SK-N-SH (cell line): ENCODE results near the gene CAMKMT. TPM values are rescaled to one million over a fixed set of nuclear protein-coding genes. Genes with fewer than 3 reads are reported as not detected.

ENCODE experiments used
- CTCF ChIA-PET: fragments of 300-600, 350-600 bp; formaldehyde crosslinking; extraction: SDS; loops from one replicate; lab custom pipeline; 2021; lab: Yijun Ruan, JAX
- POLR2A ChIA-PET: fragments of 350-600 bp; sonication (Branson Sonifier 250); formaldehyde crosslinking; extraction: SDS; loops from one replicate; lab custom pipeline; 2020; ENCODE audit warnings: antibody characterized with exemption, inconsistent platforms; lab: Yijun Ruan, JAX
- DNase-seq: peaks from one replicate; pipeline ENCODE4 v3.0.0; 2012
- H2AFZ ChIP-seq: fragments of 200-600 bp; sonication (generic); 2 replicates; pipeline ENCODE4 v1.8.1; 2016; ENCODE audit warnings: antibody characterized with exemption, mild to moderate bottlenecking, low read depth
- H3F3A ChIP-seq: fragments of 200-600 bp; sonication (generic); replicated peaks from 2 replicates; pipeline ENCODE3; 2016; ENCODE audit warnings: antibody characterized with exemption, mild to moderate bottlenecking; ENCODE audit not compliant: insufficient read depth
- H3K27ac ChIP-seq, 2 experiments: fragments of 200-500 bp in 1 of 2; fragments of 200-600 bp in 1 of 2; sonication (Bioruptor generic) in 1 of 2; sonication (generic), shearing (Covaris generic) in 1 of 2; 2 replicates each; pipeline versions ENCODE4 v1.5.1 to v1.6.1; 2014 to 2016; ENCODE audit warnings: low read depth in 2 of 2, inconsistent platforms in 1 of 2, low read length in 1 of 2, mild to moderate bottlenecking in 1 of 2, mixed read lengths in 1 of 2
- H3K27me3 ChIP-seq: fragments of 200-600 bp; sonication (generic), shearing (Covaris generic); 2 replicates; pipeline ENCODE4 v1.6.1; 2016; ENCODE audit warnings: mixed run types; ENCODE audit not compliant: insufficient read depth
- H3K36me3 ChIP-seq, 2 experiments: fragments of 200-500 bp in 1 of 2; fragments of 200-600 bp in 1 of 2; sonication (Bioruptor generic) in 1 of 2; sonication (generic) in 1 of 2; replicated peaks in 1 of 2; 2 replicates each; pipeline versions ENCODE3 to v1.5.1; 2014 to 2016; ENCODE audit warnings: low read length in 1 of 2, mild to moderate bottlenecking in 1 of 2; ENCODE audit not compliant: insufficient read depth in 2 of 2, control insufficient read depth in 1 of 2
- H3K4me1 ChIP-seq, 2 experiments: fragments of 200-500 bp in 1 of 2; fragments of 200-600 bp in 1 of 2; sonication (Bioruptor generic) in 1 of 2; sonication (generic), shearing (Covaris generic) in 1 of 2; 2 replicates each; pipeline versions ENCODE4 v1.5.1 to v1.6.1; 2014 to 2016; ENCODE audit warnings: low read depth in 1 of 2, low read length in 1 of 2, mixed run types in 1 of 2; ENCODE audit not compliant: insufficient read depth in 2 of 2, control insufficient read depth in 1 of 2
- H3K4me2 ChIP-seq: fragments of 200-600 bp; sonication (generic), shearing (Covaris generic); 2 replicates; pipeline ENCODE4 v1.6.1; 2017; ENCODE audit warnings: mixed run types
- H3K4me3 ChIP-seq, 2 experiments: fragments of 200-500 bp in 1 of 2; fragments of 200-600 bp in 1 of 2; sonication (Bioruptor generic) in 1 of 2; sonication (generic), shearing (Covaris generic) in 1 of 2; 2 replicates each; pipeline versions ENCODE4 v1.5.1 to v1.8.1; 2014 to 2016; ENCODE audit warnings: low read depth in 2 of 2, inconsistent platforms in 1 of 2, low read length in 1 of 2, mild to moderate bottlenecking in 1 of 2, mixed read lengths in 1 of 2, moderate library complexity in 1 of 2
- H3K79me2 ChIP-seq: fragments of 200-600 bp; sonication (generic); 2 replicates; pipeline ENCODE4 v1.8.1; 2017; ENCODE audit warnings: mild to moderate bottlenecking; ENCODE audit not compliant: insufficient read depth
- H3K9ac ChIP-seq: fragments of 200-600 bp; sonication (generic); 2 replicates; pipeline ENCODE4 v1.6.1; 2017; ENCODE audit warnings: mixed run types
- H3K9me2 ChIP-seq: fragments of 200-600 bp; sonication (generic); 2 replicates; pipeline ENCODE4 v1.6.1; 2017; ENCODE audit warnings: mixed run types
- H3K9me3 ChIP-seq: fragments of 200-600 bp; sonication (generic); 2 replicates; pipeline ENCODE4 v1.6.1; 2017; ENCODE audit warnings: mixed run types, mild to moderate bottlenecking, moderate library complexity
- H4K20me1 ChIP-seq: fragments of 200-600 bp; sonication (generic); 2 replicates; pipeline ENCODE4 v1.6.1; 2017; ENCODE audit warnings: mild to moderate bottlenecking, mixed run types; ENCODE audit not compliant: insufficient read depth
- EP300 ChIP-seq, 2 experiments: IDR thresholded peaks; 2 replicates each; pipeline versions ENCODE4 v1.4.0 to v1.6.1; 2012; ENCODE audit warnings: borderline replicate concordance in 1 of 2, low read depth in 1 of 2, low read length in 1 of 2
- EZH2phosphoT487 ChIP-seq: fragments of 200-600 bp; sonication (generic); IDR thresholded peaks from 2 replicates; pipeline ENCODE4 v1.6.1; 2017; ENCODE audit warnings: low read depth, mixed run types, mild to moderate bottlenecking, antibody characterized with exemption, moderate library complexity, borderline replicate concordance
- FOXJ3 ChIP-seq: sonication (generic); formaldehyde crosslinking; IDR thresholded peaks from 2 replicates; pipeline ENCODE4 v1.5.1; 2020; ENCODE audit warnings: mild to moderate bottlenecking, missing genetic modification reagents
- FOXM1 ChIP-seq: IDR thresholded peaks from 2 replicates; pipeline ENCODE4 v1.4.0; 2012; ENCODE audit warnings: low read depth, mild to moderate bottlenecking
- GATA2 ChIP-seq: sonication (generic); formaldehyde crosslinking; IDR thresholded peaks from 2 replicates; pipeline ENCODE4 v1.5.0; 2020; ENCODE audit warnings: mild to moderate bottlenecking, missing genetic modification reagents
- MEF2A ChIP-seq: IDR thresholded peaks from 2 replicates; pipeline ENCODE4 v1.4.0; 2012; ENCODE audit warnings: low read depth, borderline replicate concordance
- NFIC ChIP-seq: IDR thresholded peaks from 2 replicates; pipeline ENCODE4 v1.4.0; 2012; ENCODE audit warnings: borderline replicate concordance
- NRF1 ChIP-seq: IDR thresholded peaks from 2 replicates; pipeline ENCODE4 v1.6.1; 2012; ENCODE audit warnings: low read depth, mild to moderate bottlenecking, low read length
- POLR2AphosphoS5 ChIP-seq: IDR thresholded peaks from 2 replicates; pipeline ENCODE4 v1.6.1; 2012; ENCODE audit warnings: low read depth, low read length
- RAD21 ChIP-seq: IDR thresholded peaks from 2 replicates; pipeline ENCODE4 v1.6.1; 2012; ENCODE audit warnings: mild to moderate bottlenecking, low read length
- RCOR1 ChIP-seq: fragments of 150-350 bp; IDR thresholded peaks from 2 replicates; pipeline ENCODE4 v1.6.1; 2017; ENCODE audit warnings: antibody characterized with exemption, low read length
- RXRA ChIP-seq: IDR thresholded peaks from 2 replicates; pipeline ENCODE4 v1.4.0; 2012; ENCODE audit warnings: low read depth, mild to moderate bottlenecking, borderline replicate concordance
- SIN3A ChIP-seq: IDR thresholded peaks from 2 replicates; pipeline ENCODE4 v1.6.1; 2012; ENCODE audit warnings: low read depth, mild to moderate bottlenecking, low read length, moderate library complexity, borderline replicate concordance
- SMC3 ChIP-seq: IDR thresholded peaks from 2 replicates; pipeline ENCODE4 v1.6.1; 2012; ENCODE audit warnings: low read depth, low read length, improper control_type of control experiment
- TEAD4 ChIP-seq: IDR thresholded peaks from 2 replicates; pipeline ENCODE4 v1.4.0; 2012; ENCODE audit warnings: mild to moderate bottlenecking, borderline replicate concordance; ENCODE audit not compliant: insufficient read depth
- USF1 ChIP-seq: IDR thresholded peaks from 2 replicates; pipeline ENCODE4 v1.4.0; 2012; ENCODE audit warnings: low read depth, borderline replicate concordance
- YY1 ChIP-seq: IDR thresholded peaks from 2 replicates; pipeline ENCODE4 v1.4.0; 2012; ENCODE audit warnings: low read depth, mild to moderate bottlenecking
- WGBS: methylation state at CpG from one replicate; pipeline ENCODE4 v1.1.6; 2017; ENCODE audit warnings: low lambda C conversion rate; 5-methylcytosine and 5-hydroxymethylcytosine counted together
- polyA plus RNA-seq, 3 experiments: library from polyadenylated mRNA; depleted of rRNA; stranded (reverse); fragments of >200 nt; gene quantifications; 2 replicates each; pipeline ENCODE4 v1.2.3, GENCODE V29; 2012
- TF ChIP-seq, protein P1 (sequence below): IDR thresholded peaks from 2 replicates; pipeline ENCODE4 v1.4.0; 2012; ENCODE audit warnings: low read depth
- TF ChIP-seq, protein P2 (sequence below): fragments of 200-600 bp; sonication (generic); IDR thresholded peaks from 2 replicates; pipeline ENCODE4 v1.6.1; 2017; ENCODE audit warnings: antibody characterized with exemption, mild to moderate bottlenecking, moderate library complexity
- TF ChIP-seq, protein P3 (sequence below): IDR thresholded peaks from 2 replicates; pipeline ENCODE4 v1.4.0; 2012; ENCODE audit warnings: low read depth, borderline replicate concordance

CAMKMT gene
- polyA plus RNA-seq, 1 of the 3 experiments (the other 2 are of a cell fraction), result 5.9 TPM

DNA sequence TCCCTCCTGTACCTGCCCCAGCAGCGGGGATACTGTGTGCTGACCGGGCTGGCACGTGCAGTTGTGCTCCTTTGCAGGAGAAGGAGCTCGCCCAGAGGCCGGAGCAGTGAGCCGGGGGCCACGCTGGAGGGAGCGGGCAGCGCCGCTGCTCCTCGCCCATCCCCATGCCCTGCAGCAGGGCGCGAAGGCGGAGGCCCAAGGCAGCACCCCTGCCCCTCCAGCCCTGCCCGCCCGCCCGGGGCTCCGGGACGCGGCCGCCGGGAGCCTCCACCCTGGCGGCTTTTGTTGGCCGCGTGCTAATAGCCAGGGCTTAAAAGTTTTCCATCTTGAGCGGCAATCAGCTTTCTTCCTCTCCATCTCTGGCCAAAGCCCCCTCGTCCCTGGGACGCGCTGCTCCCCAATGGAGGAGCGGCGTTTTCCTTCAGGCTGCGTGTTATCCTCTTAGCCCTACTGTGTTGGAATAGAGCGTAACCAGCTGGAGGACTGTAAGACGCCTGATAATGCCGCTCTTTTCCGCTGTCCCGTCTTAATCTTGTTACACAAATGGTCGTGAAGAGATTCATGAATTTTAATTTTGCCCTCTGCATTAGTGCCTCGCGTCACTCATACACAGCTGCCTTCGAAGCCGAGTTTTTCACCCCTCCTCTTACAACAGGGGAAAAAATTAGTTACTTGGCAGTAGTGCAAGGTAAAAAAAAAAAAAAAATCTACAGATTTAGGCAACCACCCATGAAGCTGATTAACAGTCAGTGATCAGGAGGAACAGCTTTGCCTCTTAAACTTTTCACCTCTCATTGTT is 406.9 kb downstream of the CAMKMT start:
- POLR2A ChIA-PET, result interaction anchor here (0.5 to 1.9 kb wide), 4 partner anchors 8 to 178 kb away, joined by 3 to 10 read pairs (median 5); no protein-coding TSS in a partner anchor

GRCh38 chr2:44769349-44770011 is 407.7 kb downstream of the CAMKMT start:
- H3K4me3 ChIP-seq, result no peak overlapping the region
- no peaks in the 10 kb centered on the region for H4K20me1 ChIP-seq
- H3K27me3 ChIP-seq, result no peaks in the 10 kb centered on the region
- DNase-seq, result peak; percentile 56
- H3K9me2 ChIP-seq, result no peaks in the 10 kb centered on the region
- H2AFZ ChIP-seq, result no peak overlapping the region
- no peaks in the 10 kb centered on the region for H3K36me3 ChIP-seq
- no peaks in the 10 kb centered on the region for H3F3A ChIP-seq
- ChIA-PET POLR2A (interaction anchor here (0.5 to 1.9 kb wide), 7 partner anchors 9 to 187 kb away, joined by 3 to 10 read pairs (median 4); no protein-coding TSS in a partner anchor), CTCF (interaction anchor here (0.6 to 8.0 kb wide), 31 partner anchors 8 to 727 kb away, joined by 3 to 88 read pairs (median 4); no protein-coding TSS in a partner anchor)
- WGBS, result 72% methylated on average over 9 of the region's 9 CpGs
- no peak overlapping the region for H3K4me2 ChIP-seq
- no peaks in the 10 kb centered on the region for H3K79me2 ChIP-seq
- no peak overlapping the region for H3K9ac ChIP-seq
- H3K9me3 ChIP-seq, result no peaks in the 10 kb centered on the region
- H3K27ac ChIP-seq, result peak overlapping the region in 1 of 2 experiments; percentile 99; a peak in 2 of 4 replicates
- H3K4me1 ChIP-seq, result peaks cover 0 to 80% of the 10 kb centered on the region in 2 experiments; a peak in 3 of 4 replicates
- TF ChIP-seq NFIC, result no peak
- no peak for TF ChIP-seq TEAD4
- no peak for TF ChIP-seq EZH2phosphoT487
- TF ChIP-seq MEF2A, result no peak
- peak in 1 of 2 experiments; percentile 68; a peak in 2 of 4 replicates for TF ChIP-seq EP300 (IDR thresholded peaks at IDR 0.05; ENCODE audit: borderline replicate concordance in 1 of 2, low read depth in 1 of 2, low read length in 1 of 2)
- TF ChIP-seq NRF1, result no peak
- peak; percentile 74 for TF ChIP-seq GATA2
- TF ChIP-seq, protein P1, sequence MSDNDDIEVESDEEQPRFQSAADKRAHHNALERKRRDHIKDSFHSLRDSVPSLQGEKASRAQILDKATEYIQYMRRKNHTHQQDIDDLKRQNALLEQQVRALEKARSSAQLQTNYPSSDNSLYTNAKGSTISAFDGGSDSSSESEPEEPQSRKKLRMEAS, result no peak
- TF ChIP-seq FOXM1, result no peak
- no peak for TF ChIP-seq YY1
- TF ChIP-seq RXRA, result no peak
- TF ChIP-seq, protein P2, sequence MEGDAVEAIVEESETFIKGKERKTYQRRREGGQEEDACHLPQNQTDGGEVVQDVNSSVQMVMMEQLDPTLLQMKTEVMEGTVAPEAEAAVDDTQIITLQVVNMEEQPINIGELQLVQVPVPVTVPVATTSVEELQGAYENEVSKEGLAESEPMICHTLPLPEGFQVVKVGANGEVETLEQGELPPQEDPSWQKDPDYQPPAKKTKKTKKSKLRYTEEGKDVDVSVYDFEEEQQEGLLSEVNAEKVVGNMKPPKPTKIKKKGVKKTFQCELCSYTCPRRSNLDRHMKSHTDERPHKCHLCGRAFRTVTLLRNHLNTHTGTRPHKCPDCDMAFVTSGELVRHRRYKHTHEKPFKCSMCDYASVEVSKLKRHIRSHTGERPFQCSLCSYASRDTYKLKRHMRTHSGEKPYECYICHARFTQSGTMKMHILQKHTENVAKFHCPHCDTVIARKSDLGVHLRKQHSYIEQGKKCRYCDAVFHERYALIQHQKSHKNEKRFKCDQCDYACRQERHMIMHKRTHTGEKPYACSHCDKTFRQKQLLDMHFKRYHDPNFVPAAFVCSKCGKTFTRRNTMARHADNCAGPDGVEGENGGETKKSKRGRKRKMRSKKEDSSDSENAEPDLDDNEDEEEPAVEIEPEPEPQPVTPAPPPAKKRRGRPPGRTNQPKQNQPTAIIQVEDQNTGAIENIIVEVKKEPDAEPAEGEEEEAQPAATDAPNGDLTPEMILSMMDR, result no peak
- TF ChIP-seq FOXJ3 (CRISPR knock-in tag), result peak; percentile 83
- TF ChIP-seq, protein P3, sequence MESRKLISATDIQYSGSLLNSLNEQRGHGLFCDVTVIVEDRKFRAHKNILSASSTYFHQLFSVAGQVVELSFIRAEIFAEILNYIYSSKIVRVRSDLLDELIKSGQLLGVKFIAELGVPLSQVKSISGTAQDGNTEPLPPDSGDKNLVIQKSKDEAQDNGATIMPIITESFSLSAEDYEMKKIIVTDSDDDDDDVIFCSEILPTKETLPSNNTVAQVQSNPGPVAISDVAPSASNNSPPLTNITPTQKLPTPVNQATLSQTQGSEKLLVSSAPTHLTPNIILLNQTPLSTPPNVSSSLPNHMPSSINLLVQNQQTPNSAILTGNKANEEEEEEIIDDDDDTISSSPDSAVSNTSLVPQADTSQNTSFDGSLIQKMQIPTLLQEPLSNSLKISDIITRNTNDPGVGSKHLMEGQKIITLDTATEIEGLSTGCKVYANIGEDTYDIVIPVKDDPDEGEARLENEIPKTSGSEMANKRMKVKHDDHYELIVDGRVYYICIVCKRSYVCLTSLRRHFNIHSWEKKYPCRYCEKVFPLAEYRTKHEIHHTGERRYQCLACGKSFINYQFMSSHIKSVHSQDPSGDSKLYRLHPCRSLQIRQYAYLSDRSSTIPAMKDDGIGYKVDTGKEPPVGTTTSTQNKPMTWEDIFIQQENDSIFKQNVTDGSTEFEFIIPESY, result no peak
- TF ChIP-seq RCOR1, result no peak
- TF ChIP-seq RAD21, result peak; percentile 30; the same call in 1 of the 2 replicates
- TF ChIP-seq SMC3, result peak; percentile 5; the same call in 1 of the 2 replicates

More for the DNA sequence above, 406.9 kb downstream of the CAMKMT start:
- 85% methylated on average over 31 of the region's 42 CpGs for WGBS
- DNase-seq, result no peak
- H3K27ac ChIP-seq, result peak overlapping the region in 1 of 2 experiments; percentile 99; a peak in 2 of 4 replicates
- no peaks in the 10 kb centered on the region for H4K20me1 ChIP-seq
- no peaks in the 10 kb centered on the region for H3K79me2 ChIP-seq
- CTCF ChIA-PET, result interaction anchor here (0.6 to 8.0 kb wide), 14 partner anchors 11 to 376 kb away, joined by 3 to 88 read pairs (median 4); no protein-coding TSS in a partner anchor
- H3K9me2 ChIP-seq, result no peaks in the 10 kb centered on the region
- H3K4me3 ChIP-seq, result no peak overlapping the region
- H3F3A ChIP-seq, result no peaks in the 10 kb centered on the region
- no peaks in the 10 kb centered on the region for H3K27me3 ChIP-seq
- TF ChIP-seq POLR2AphosphoS5 (no peak), SIN3A (no peak), USF1 (no peak)
- TF ChIP-seq, all 33 proteins: peak for 0
- Histone ChIP-seq H3K9ac (no peak overlapping the region), H3K4me1 (peaks cover 0 to 72% of the 10 kb centered on the region in 2 experiments; a peak in 3 of 4 replicates), H2AFZ (no peak overlapping the region), H3K4me2 (no peak overlapping the region), H3K9me3 (no peaks in the 10 kb centered on the region), H3K36me3 (no peaks in the 10 kb centered on the region)
